PC-3 (cell line): ENCODE data around the gene ZNF324. TPM values are rescaled to one million over a fixed set of nuclear protein-coding genes. Genes with fewer than 3 reads are reported as not detected.

Source experiments
- total RNA-seq: library from RNA; depleted of rRNA; stranded (reverse); fragments of >200 nt; gene quantifications from 2 replicates; pipeline ENCODE4 v1.2.3, GENCODE V29; 2014; rRNA removed

Gene ZNF324
- total RNA-seq, 1 experiment from 2014 or later, result 15.9 TPM

Other genes with a start within 250 kb of the ZNF324 start
- gene ZNF544, start 238.2 kb upstream of the ZNF324 start, total RNA-seq, result 73.7 and 115 TPM in 2 replicates
- gene ZNF8, start 188.1 kb upstream of the ZNF324 start, total RNA-seq, result 7.3 and 7.9 TPM in 2 replicates
- gene ERVK3-1, start 161.7 kb upstream of the ZNF324 start, total RNA-seq, result 104 and 116 TPM in 2 replicates
- 4.0 and 4.3 TPM in 2 replicates for gene ZSCAN22, start 140.1 kb upstream of the ZNF324 start, total RNA-seq
- 0.92 and 1.9 TPM in 2 replicates for gene A1BG, start 113.6 kb upstream of the ZNF324 start, total RNA-seq
- gene ZNF497, start 104.3 kb upstream of the ZNF324 start, total RNA-seq, result 2.2 and 4.0 TPM in 2 replicates
- 9.5 and 12.6 TPM in 2 replicates for gene ZNF837, start 86.0 kb upstream of the ZNF324 start, total RNA-seq
- gene RPS5, start 79.8 kb upstream of the ZNF324 start, total RNA-seq, result 3,515 and 3,776 TPM in 2 replicates
- gene RNF225, start 71.4 kb upstream of the ZNF324 start, total RNA-seq, result 2.2 TPM in 1 of 2 replicates, not detected in the other
- 49.2 and 73.8 TPM in 2 replicates for gene ZNF584, start 58.4 kb upstream of the ZNF324 start, total RNA-seq
- gene ZNF132, start 26.9 kb upstream of the ZNF324 start, total RNA-seq, result not detected in 2 replicates
- 11.2 and 12.8 TPM in 2 replicates for gene ZNF324B, start 15.5 kb upstream of the ZNF324 start, total RNA-seq
- gene ZNF446, start 9.3 kb downstream of the ZNF324 start, total RNA-seq, result 8.9 and 13.4 TPM in 2 replicates
- 56.2 and 56.8 TPM in 2 replicates for gene SLC27A5, start 44.9 kb downstream of the ZNF324 start, total RNA-seq
- gene ZBTB45, start 52.7 kb downstream of the ZNF324 start, total RNA-seq, result 14.0 and 19.1 TPM in 2 replicates
- gene TRIM28, start 77.0 kb downstream of the ZNF324 start, total RNA-seq, result 1,169 and 1,653 TPM in 2 replicates
- 220 and 264 TPM in 2 replicates for gene CHMP2A, start 88.0 kb downstream of the ZNF324 start, total RNA-seq
- gene UBE2M, start 91.5 kb downstream of the ZNF324 start, total RNA-seq, result 243 and 268 TPM in 2 replicates
- 18.0 and 29.3 TPM in 2 replicates for gene MZF1, start 106.3 kb downstream of the ZNF324 start, total RNA-seq